ENCODE results near the gene SRPK3.
A peak's percentile ranks its signal among the peaks of the same experiment; 100 is the strongest.
"Not testable (repeated sequence)": the region's sequence is repeated elsewhere in the genome, so short reads cannot be mapped to it uniquely, and the experiment has no call there.

SRPK3 gene

GRCh38 chrX:153744210-153745066, 36.4 kb upstream of the SRPK3 start:
- peak overlapping the region; percentile 17 for H3K4me3 ChIP-seq (ENCODE audit: low read depth, low read length)

GRCh38 chrX:153745067-153745433, 35.8 kb upstream of the SRPK3 start:
- H3K4me3 ChIP-seq (ENCODE audit: low read depth, low read length): not testable (repeated sequence)

GRCh38 chrX:153746359-153746758, 34.5 kb upstream of the SRPK3 start:
- no peak overlapping the region for H3K4me3 ChIP-seq (ENCODE audit: low read depth, low read length)

- not testable (repeated sequence) for H3K4me3 ChIP-seq (ENCODE audit: low read depth, low read length)
Measured at GRCh38 chrX:153746991-153747390, 33.9 kb upstream of the SRPK3 start.

GRCh38 chrX:153749017-153749416, 31.8 kb upstream of the SRPK3 start:
- H3K4me3 ChIP-seq (ENCODE audit: low read depth, low read length): not testable (repeated sequence)

GRCh38 chrX:153750127-153750774, 30.6 kb upstream of the SRPK3 start:
- no peak overlapping the region for H3K4me3 ChIP-seq (ENCODE audit: low read depth, low read length)

- H3K4me3 ChIP-seq (ENCODE audit: low read depth, low read length): no peak overlapping the region
Measured at GRCh38 chrX:153755136-153755535, 25.7 kb upstream of the SRPK3 start.

- H3K4me3 ChIP-seq (ENCODE audit: low read depth, low read length): no peak overlapping the region
Measured at GRCh38 chrX:153761863-153762262, 19.0 kb upstream of the SRPK3 start.

- H3K4me3 ChIP-seq (ENCODE audit: low read depth, low read length): no peak overlapping the region
Measured at GRCh38 chrX:153762626-153763173, 18.1 kb upstream of the SRPK3 start.

- H3K4me3 ChIP-seq (ENCODE audit: low read depth, low read length): no peak overlapping the region
Measured at GRCh38 chrX:153763298-153763932, 17.4 kb upstream of the SRPK3 start.

- H3K4me3 ChIP-seq (ENCODE audit: low read depth, low read length): no peak within 1 kb of the TSS
Measured at GRCh38 chrX:153763989-153764755, 16.7 kb upstream of the SRPK3 start, which contains the start of gene PLXNB3. Gene PLXNB3 (plus strand): TSS chrX:153764249. CDS start chrX:153765536, 1,287 bp downstream.

GRCh38 chrX:153764786-153765137, 16.1 kb upstream of the SRPK3 start:
- H3K4me3 ChIP-seq (ENCODE audit: low read depth, low read length): no peak overlapping the region

GRCh38 chrX:153765138-153766079, 15.4 kb upstream of the SRPK3 start:
- no peak overlapping the region for H3K4me3 ChIP-seq (ENCODE audit: low read depth, low read length)

- no peak overlapping the region for H3K4me3 ChIP-seq (ENCODE audit: low read depth, low read length)
Measured at GRCh38 chrX:153766098-153766817, 14.6 kb upstream of the SRPK3 start.

GRCh38 chrX:153766871-153767673, 13.8 kb upstream of the SRPK3 start:
- H3K4me3 ChIP-seq (ENCODE audit: low read depth, low read length): no peak overlapping the region

GRCh38 chrX:153767674-153768055, 13.2 kb upstream of the SRPK3 start:
- no peak overlapping the region for H3K4me3 ChIP-seq (ENCODE audit: low read depth, low read length)

- no peak overlapping the region for H3K4me3 ChIP-seq (ENCODE audit: low read depth, low read length)
Measured at GRCh38 chrX:153768311-153769157, 12.3 kb upstream of the SRPK3 start.

Data from iPS-11a (cell line).